Stimulated activated CD4-positive, alpha-beta T cell treated with anti-CD3 and anti-CD28 coated beads, Interleukin-4, amount 100 ng/mL, for 48 hours (primary cell): ENCODE results near the gene DGKH.
A peak's percentile ranks its signal among the peaks of the same experiment; 100 is the strongest.
"Not testable (repeated sequence)": the region's sequence is repeated elsewhere in the genome, so short reads cannot be mapped to it uniquely, and the experiment has no call there.

Experiments used
- DNase-seq, 2 donors: peaks; one replicate each; pipeline ENCODE4 v3.0.0-alpha.2; 2020; ENCODE audit warnings: low read depth in 2 of 2

The DGKH gene

DNA sequence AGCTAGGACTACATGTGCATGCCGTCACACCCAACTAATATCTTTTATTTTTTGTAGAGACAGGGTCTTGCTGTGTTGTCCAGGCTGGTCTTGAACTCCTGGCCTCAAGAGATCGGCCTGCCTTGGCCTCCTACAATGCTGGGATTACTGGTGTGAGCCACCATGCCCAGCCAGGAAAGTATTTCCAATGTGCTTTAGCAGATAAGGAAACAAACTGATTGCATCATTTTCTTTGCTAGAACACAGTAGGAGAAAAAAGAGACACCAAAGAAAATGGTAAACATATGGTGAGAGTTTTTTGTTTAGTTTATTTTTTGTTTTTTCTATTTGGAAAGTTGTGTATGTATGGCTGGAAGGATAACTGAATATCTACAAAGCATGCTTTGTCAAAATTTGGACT is 176.6 kb downstream of the DGKH start:
- no peak for DNase-seq

DNA sequence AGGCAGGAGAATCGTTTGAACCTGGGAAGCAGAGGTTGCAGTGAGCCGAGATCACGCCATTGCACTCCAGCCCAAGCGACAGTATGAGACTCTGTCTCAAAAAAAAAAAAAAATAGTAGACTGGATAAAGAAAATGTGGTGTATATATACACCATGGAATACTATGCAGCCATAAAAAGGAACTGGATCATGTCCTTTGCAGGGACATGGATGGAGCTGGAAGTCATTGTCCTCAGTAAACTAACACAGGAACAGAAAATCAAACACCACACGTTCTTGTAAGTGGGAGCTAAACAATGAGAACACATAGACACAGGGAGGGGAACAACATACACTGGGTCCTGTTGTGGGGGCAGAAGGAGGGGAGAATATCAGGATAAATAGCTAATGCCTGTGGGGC is 178.3 kb downstream of the DGKH start:
- DNase-seq, result not testable (repeated sequence)

DNA sequence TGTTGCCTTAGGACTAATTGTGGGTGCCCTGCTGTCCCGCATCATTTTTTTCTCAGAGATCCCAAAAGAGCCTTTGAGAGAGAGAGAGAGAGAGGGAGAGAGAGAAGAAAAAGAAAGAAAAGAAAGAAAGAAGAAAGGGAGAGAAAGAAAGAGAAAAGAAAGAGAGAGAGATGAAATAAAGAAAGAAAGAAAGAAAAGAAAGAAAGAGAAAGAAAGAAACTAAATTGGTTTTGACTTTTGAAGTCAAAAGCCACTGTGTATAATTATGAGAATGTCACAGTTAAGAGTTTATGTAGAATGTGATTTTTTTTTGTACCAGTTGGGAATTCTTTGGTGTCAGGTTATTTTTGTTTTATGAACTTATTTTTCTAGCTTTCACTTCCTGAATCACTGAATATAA is 180.1 kb downstream of the DGKH start:
- no peak for DNase-seq

DNA sequence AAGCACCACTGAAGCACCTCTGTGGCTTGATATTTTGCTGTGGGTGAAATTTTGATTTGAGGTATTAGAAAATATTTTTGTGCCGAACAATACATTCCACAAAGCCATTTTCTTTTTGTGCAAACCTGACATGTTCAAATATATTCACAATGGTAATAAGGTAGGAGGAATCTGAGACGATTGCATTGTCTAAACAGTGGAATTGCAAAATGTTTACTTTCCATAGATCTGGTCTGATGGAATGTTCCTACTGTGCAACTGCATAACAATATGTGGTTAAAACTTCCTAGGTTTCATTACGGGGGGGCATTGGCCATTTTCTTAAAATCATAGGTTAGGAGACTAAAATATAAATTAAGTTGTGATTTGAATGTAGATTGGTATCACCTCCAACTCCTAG is 180.8 kb downstream of the DGKH start:
- no peak for DNase-seq

DNA sequence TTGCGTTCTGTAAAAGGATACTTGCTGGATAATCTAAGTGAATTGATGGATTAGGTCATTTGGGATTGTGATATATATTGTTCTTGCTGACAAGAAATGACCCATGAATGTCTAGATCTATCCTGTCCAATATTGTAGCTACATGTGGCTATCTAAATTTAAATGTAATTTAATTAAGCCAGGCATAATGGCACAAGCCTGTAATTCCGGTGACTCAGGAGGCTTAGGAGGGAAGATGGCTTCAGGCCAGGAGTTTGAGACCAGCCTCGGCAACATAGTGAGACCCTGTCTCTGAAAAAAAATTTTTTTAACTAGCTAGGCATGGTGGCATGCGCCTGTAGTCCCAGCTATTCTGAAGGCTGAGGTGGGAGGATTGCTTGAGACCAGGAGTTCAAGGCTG is 184.2 kb downstream of the DGKH start:
- DNase-seq, result no peak

DNA sequence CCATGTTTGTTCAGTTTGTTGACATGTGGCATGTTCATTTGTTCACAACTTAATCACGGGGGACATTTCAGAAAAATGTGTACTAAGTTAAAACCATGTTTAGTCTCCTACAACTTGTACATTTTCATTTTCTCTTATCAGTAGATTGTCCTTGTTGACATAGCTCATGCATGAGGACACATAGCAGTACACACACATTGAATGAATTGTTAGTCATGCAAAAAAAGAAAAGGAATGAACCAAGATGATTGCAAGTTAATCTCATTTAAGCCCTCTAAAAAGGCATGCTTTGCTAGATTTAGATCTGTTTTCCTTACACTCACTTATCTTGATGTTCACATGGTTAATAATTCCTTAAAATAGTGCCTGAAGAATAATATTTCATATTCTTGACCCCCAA is 185.3 kb downstream of the DGKH start:
- DNase-seq, result no peak

DNA sequence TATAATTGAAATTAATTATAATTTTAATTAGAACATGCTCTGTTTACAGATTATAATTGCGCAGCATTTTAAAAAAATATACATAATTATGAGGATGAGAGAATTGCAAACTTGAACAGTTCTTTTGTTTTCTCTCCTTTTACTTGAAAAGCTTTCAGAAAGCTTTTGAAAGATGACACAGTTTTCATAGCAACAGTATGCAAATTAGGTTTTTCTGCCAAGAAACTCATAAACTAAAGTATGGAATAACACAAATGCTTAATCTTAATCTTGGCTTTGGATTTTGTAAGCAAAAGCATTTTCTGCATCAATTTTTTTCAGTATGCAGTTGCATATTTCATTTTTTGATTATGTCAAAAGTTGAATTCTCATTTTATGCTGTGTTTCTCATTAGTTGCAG is 190.7 kb downstream of the DGKH start:
- no peak for DNase-seq

DNA sequence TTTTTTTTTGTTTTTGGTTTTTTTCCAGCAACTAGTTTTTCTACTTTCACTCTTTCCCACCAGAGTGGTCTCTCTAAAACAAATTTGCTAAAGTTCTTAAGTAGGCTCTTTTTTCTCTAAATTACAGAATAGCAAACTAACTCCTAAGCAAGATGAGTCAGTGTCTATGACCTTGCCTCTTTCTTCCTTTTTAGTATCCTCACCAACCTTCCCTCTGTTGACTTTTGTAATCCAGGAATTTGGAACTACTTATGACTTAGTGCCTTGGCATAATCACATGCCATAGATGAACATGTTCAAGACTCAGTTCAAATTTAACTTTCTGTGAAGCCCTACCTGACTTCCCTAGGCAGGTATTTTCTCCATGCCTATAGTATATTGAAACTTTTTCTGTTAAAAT is 191.2 kb downstream of the DGKH start:
- no peak for DNase-seq

DNA sequence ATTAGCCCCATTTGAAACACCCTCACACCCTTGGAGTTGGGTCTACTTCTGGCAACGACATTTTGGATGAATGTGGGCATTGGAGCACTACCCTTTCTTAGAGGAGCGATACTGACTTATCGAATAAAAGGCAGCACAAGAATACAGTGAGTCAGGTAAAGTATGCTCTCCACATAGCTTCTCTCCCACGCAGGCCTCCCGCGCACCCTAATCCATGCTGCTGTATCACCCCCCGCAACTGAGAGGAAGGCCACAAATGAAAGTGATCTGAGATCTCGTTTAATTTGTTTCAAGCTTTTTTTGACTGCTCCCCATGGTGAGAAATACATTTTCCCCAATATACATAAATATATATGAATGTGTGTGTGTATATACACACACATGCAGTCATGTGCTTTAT is 198.1 kb downstream of the DGKH start:
- no peak for DNase-seq

DNA sequence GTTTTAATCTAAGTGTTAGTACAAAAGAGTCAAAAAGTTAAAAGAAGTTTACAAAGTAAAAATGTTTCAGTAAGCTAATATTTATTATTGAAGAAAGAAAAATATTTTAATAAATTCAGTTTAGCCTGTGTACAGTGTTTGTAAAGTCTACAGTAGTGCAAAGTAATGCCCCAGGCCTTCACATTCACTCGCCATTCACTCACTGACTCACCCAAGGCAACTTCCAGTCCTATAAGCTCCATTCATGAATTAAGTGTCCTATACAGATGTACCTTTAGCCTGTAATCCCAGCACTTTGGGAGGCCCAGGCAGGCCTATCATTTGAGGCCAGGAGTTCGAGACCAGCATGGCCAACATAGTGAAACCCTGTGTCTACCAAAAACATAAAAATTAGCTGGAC is 199.4 kb downstream of the DGKH start:
- no peak for DNase-seq

DNA sequence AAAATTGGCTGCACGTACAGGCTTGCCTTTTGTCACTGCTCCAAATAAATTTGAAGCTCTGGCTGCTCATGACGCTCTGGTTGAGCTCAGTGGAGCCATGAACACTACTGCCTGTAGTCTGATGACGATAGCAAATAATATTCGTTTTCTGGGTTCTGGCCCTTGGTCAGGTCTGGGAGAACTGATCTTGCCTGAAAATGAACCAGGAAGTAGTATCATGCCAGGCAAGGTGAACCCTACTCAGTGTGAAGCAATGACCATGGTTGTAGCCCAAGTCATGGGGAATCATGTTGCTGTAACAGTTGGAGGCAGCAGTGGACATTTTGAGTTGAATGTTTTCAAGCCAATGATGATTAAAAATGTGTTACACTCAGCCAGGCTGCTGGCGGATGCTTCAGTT is 207.4 kb downstream of the DGKH start:
- DNase-seq, result no peak

DNA sequence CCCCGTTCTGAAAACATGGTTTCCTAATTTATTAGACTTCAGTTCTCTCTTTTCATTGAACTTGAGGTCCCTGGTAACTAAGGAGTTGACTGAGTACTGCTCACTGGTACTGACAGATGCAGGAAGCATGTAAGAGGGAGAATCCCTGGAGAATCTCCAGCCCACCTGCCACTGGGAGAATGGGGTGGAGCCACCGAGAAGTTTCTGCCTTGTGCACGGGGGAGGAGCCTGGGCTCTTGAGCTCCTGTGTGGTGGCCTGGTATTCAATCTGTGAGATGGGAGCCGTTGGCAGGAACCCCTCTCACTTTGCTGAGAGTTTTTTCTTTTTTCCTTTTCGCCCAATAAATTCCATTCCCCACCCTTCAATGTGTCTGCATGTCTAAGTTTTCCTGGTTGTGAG is 210.3 kb downstream of the DGKH start:
- DNase-seq, result no peak

DNA sequence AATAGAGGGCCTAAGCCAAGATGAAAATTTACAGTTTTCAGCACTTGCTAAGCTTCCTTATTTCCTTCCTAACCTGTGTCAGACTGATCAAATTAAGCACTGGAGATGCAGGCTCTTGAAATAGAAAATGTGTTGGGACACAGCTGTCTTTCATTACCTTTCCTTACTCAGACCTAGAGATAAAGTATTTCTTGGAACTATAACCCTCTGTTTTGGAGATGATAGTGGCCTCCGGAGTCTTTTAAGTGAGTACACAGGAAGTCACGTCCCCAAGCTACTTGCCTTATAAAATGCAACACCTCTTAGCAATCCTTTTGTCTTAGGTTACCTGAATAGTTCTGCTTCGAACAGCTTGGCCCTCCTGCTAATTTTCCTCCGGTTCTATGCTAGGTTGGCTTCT is 211.1 kb downstream of the DGKH start:
- no peak for DNase-seq

DNA sequence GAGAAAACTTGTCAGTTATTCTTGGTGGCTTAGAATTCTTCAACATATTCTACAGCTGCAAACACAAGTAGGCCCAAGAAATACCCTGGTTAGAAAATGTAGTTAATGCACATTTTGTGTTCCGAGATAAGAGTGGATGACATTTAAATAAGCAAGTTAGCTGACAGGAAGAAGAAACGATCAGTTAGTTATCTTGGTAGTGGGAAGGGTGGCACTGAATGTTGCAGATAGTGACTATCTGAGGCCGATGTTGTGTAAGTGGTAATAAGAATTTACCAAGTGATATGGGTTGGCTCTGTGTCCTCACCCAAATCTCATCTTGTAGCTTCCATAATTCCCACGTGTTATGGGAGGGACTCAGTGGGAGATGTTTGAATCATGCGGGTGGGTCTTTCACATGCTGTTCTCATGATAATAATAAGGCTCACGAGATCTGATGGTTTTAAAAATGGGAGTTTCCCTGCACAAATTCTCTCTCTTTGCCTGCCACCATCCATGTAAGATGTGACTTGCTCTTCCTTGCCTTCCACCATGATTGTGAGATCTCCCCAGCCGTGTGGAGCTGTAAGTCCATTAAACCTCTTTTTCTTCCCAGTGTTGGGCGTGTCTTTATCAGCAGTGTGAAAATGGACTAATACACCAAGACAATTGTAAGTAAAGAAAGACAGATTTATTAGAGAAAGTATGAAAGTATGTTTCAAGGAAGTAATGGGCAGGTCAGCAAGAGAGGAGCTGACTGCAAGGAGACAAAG is 212.6 kb downstream of the DGKH start:
- DNase-seq, result no peak

DNA sequence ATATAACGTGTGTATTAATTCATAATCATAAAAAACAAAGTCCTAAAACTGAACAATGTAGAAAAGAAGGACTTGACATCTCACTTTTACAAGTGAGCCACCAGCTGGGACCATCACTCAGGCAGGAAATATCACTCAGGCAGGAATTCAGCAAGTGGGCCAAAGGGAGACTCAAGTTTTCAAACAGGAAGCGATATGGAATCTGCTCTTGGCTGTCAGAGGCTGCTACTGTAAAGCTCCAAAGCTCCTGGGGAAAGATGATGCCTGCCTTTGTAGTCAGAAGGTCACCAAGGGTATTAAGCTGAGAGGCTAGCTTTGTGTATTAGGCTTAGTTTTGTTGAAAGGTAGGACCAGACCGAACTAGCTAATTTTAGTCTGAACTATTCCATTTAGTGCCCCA is 218.0 kb downstream of the DGKH start:
- no peak for DNase-seq

DNA sequence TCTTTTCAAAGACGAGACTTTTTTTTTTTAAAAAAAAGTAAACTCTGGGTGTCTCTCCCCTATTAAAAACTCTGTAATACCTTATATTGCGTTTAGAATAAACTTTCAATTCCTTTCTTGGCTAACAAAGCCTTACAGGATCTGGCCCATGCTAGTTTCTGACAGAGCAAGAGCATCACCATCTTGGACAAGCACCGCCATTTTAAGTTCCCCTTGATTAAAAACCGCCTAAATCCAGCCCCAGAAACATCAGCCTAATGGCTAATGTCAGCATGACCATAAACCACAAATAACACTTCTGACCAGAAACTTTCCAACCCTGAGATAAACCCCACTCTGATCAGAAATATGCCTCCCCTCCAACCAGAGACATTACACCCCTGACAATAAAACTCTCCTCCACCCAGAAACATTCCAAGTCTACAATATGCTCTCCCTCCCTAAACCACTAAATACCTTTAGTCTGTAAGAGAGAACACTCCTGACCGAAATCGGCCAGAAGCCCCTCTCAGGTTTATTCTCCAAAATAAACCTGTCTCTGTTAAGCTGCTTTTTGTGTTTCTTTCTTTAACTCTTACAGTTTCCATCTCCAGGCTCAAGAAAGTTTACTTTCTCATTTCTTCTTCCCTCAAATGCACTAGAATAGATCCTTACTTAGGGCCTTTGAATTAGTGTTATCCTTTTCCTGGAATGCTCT is 221.9 kb downstream of the DGKH start:
- no peak for DNase-seq

DNA sequence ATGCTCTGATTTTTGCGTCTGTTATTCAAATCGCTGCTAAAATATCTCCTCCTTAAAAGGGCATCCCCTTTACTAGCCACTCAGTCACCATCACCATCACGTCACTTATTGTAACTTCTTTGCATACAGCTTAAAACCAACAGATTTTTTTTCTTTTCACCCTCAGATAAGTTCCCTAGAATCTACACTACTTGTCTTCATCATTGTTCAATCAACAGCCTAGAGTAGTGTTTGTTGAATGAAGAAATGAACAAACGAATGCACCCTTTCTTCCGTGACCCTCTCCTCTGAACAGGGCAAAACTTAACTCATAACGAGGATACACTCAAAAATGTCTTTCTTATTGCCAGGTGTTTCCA is 222.4 kb downstream of the DGKH start:
- DNase-seq, result no peak

DNA sequence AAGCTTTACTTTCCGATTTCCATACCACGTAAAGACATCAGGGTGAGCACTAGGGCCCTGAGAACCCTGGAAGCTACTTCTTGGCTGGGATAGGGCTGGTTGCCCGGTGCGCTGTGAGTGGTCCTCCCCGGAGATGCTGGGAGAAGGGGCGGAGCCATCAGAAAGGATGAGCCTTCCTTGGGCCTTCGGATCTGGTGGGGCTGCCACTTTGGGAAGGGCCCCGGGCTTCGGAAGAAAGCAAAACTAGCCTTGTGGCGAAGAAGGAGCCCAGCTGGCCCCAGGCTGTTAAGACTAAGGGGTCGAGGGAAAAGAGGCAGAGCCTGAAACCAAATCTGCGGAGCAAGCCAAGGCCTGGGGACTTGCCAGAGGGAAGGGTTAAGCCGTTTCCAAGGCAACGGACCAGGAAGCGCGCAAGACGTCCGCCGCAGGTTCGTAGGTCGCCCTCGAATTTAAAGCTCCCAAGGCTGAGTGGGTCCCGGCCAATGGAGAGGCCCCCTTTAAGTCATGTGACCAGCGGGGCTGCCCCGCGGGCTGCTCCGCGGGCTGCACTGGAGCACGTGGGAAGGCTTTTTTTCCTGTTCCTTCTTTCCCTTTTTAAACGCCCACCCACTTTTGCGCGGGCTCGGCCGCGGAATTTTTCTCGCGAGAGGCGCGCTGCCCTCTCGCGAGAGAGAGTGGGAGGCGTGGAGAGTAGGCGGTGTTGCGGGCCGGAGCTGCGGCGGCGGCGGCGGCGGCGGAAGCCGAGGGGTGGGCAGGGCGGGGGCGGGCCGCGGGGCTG is 223.1 kb downstream of the DGKH start:
- peak; percentile 87 to 91 for DNase-seq

DNA sequence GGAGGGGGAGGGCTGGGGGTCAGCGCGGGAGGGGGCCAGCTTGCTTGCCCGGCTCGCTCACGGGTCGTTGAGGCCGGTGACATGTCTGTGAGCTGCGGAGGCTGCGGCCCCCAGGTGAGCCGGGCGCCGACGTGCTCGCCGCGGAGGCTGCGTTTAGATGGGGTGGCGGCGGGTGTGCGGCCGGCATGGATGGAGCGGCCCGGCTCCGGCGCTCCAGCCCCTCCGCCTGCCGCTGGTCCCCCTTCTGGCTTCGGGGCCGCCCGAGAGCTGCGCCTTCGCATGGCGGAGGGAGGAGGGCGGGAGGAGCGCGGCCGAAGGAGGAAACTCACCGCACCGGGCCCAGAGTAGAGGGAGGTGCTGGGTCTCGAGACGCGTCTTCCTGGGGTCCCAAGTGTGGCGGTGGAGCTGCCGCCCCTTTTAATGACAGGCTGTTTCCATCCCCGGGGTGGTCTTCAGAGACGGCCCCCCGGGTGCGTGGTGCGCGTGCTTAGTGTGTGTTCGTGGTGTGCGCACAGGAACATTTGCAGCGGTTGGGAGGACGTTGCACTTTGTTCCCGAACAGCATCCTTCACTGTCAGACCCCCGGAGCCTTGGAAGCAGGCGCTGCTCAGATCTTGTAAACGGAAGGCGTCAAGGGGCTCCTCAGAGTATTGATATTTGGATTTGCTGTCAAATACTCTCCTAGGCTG is 223.8 kb downstream of the DGKH start, which contains the start of gene AKAP11:
TSS of gene AKAP11 (plus strand) at position 38 of the 689 bp plus-strand sequence. CDS start 14,197 bp downstream, outside the sequence.
- peak; percentile 37 to 38 for DNase-seq

DNA sequence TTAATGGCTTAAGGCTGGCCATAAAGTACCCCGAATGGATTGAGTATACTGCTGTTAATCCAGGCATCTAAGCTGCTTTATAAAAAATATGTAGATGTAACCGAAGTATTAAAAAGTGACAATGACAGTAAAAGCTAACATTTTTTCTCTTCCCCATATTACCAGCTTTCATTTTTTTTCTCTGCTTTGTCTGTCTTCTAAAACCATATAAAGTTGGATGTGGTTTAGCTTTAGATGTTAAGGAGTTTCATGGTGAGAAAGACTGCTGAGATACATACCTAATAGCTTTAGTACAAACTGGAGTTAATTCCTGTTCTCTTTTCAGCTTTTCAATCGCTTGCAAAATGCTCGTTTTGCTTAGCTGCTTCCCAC is 224.3 kb downstream of the DGKH start:
- DNase-seq, result no peak

DNA sequence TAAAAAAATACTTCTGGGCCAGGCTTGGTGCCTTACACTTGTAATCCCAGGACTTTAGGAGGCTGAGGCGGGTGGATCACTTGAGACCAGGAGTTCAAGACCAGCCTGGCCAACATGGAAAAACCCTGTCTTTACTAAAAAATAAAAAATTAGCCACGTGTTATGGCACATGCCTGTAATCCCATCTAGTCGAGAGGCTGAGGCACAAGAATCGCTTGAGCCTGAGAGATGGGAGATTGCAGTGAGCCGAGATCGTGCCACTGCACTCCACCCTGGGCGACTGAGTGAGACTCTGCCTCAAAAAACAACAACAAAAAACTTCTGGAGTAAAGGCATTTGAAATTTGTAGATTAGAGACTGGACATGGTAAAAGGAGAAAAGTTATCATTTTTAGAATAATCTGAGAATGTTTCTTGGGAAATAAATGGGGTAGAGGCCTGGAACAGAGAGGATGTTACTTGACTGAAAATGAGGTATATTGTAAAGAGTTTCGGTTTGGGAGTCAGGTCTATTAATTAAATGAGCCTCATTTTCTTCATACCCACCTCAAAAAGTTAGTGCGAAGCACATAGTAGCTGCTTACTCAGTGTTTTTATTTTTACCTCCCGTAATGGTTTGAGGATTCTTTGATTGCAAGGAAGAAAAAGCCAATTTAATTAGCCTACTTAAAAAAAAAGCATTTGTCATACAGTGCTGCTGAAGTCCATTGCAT is 226.1 kb downstream of the DGKH start:
- DNase-seq, result no peak

DNA sequence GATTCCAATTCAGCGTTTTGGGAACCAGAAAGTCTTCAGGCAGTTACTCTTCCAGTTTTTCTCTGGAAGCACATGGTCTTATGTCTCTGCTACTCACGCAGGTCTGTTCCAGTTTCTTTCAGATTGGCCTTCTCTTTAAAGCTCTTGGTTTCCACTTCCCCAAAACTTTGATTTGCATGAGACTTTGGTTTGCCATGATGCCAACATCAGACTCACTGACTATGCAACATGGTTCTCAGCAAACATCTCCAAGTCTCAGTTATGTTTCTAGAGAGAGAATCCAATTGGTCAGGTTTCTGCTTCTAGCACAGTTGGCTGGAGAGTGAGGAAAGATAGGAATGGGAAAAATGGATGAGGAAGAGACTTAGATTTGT is 226.6 kb downstream of the DGKH start:
- no peak for DNase-seq
